GM19468 (cell line): Measurements from ENCODE around the gene DDX51.

ENCODE experiments used
- ATAC-seq: cut with Tn5 transposase; IDR thresholded peaks from one replicate; pipeline ENCODE4 v1.9.1; 2021; ENCODE audit warnings: mild to moderate bottlenecking, moderate library complexity, moderate number of reproducible peaks; ENCODE audit not compliant: unreplicated experiment; ENCODE audit errors: extremely low read depth

DDX51 gene

DNA sequence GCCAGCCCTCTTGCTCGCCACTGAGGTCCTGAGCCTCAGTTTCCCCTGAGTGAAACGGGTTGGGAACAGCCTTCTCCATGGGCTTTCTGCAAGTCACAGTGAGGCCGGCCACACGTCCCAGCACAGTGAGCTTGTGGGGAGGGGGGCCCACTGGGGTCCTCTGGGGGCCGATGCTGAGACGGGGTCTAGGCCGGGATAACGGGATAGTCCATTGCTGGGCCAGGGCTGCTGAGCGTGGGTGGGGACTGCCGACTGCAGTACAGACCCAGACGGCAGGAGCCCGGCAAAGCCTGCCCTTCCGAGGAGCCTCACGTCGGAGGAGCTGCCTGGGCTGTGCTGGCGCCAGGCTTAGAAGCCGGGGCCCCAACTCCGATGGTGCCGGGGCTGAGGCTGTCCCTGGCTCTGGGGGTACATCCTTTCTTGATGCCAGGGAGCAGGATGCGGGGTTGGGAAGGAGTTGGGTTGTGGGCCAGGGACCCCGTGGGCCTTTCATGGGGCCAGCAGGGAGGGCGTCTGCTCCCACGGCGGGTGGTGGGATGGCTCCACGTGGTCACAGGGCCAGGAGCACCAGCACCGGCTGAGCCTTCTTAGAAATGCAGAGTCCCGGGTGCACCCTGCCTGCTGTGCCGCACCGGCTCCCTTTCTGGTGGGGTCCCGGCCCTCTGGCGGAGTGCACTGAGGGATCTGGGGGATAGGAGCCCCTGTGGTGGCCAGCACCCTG lies 24.4 kb upstream of the DDX51 start:
- no peak for ATAC-seq

DNA sequence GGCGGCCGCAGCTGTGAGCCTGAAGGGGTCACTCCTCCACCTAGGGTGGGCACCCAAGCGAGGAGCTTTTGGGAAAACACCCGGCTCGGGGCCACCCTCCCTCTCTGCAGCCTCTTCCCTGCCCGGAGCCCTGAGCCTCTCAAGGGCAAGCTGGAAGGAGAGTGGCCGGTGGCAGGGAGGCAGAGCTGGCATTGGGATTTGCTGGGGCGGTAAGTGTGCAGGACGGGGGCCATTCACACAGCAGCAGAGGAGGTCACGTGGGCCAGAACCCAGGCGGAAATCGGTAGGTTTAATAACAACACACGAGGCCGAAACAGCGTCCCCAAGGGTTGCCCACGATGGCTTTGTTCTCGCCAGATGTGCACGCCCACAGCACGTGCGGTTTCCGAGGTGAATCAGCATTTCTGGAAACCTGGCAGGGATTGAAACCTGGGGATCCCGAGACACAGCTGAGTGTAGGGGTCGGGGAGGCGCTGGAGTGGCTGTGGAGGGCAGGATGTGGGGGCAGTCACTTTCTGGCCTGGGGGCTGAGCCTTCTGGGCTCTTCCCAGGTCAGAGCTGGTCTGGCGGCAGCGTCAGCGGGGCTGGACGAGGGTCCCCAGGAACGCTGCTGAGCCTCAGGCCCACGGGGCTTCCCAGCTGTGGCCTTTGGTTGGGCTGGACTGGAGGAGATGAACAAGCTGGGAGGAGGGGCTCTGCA lies 23.6 kb upstream of the DDX51 start:
- no peak for ATAC-seq

DNA sequence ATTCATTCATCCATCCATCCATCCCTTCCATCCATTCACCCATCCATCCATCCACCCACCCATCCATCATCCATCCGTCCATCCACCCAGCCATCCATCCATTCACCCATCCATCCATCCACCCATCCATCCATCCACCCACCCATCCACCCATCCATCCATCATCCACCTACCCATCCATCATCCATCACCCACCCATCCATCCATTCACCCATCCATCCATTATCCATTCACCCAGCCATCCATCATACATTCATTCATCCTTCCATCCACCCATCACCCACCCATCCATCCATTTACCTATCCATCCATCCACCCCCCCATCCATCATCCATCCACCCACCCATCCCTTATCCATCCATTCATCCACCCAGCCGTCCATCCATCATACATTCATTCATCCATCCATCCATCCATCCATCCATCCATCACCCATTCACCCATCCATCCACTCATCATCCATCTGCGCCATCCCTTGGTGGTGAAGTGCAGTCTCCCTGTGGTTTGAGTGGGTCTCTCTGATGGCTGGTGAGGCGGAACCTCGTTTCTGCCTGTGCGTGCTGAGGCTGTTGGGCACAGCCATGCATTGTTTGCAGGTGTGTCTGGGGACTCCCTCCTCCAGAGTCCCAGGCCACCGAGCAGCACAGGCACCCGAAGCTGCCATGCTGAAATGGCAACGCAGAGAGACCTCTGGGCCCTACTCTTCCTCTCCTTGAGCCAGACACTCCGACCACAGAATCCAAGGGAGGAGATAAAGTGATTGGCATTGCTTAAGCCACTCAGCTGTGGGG lies 22.9 kb upstream of the DDX51 start:
- no peak for ATAC-seq

DNA sequence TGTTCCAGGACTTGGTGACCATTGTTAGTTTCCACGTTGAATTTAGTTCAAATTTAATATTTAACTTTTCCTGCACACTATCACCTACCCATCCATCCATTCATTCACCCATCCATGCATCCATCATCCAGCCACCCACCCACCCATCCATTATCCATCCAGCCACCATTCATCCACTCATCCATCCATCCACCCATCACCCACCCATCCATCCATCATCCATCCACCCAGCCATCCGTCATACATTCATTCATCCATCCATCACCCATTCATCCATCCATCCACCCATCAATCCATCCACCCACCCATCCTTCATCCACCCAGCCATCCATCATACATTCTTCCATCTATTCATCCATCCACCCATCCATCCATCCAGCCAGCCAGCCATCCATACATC lies 22.0 kb upstream of the DDX51 start:
- ATAC-seq, result no peak

DNA sequence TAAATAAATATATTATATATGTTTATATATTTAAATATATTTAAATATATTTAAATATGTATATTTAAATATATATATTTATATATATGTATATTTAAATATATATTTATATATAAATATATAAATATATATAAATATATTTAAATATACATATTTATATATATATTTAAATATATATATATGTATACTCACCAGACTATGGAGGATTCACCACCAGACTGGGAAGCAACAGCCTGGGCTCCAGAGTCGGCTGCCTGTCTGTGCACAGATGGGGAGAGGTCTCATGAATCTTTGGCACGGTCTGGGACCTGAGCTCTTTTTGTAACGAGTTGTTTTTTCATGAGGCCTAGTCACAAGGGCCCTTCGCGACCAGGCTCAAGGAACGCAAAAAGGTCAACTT lies 21.5 kb upstream of the DDX51 start:
- ATAC-seq, result no peak

DNA sequence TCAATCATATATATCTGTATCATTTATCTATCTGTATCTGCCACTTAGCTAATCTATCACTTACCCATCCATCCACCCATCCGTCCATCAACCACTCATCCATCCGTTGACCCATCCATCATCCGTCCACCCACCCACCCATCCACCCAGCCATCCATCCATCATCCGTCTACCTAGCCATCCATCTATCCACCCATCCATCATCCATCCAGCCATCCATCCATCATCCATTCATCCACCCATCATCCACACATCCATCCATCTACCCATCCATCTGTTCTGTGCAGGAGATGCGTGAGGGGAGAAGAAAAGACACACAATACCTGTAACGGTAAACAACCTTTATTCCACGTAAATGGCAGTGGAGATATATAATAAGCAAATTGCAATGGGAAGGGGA lies 20.3 kb upstream of the DDX51 start:
- ATAC-seq, result no peak

DNA sequence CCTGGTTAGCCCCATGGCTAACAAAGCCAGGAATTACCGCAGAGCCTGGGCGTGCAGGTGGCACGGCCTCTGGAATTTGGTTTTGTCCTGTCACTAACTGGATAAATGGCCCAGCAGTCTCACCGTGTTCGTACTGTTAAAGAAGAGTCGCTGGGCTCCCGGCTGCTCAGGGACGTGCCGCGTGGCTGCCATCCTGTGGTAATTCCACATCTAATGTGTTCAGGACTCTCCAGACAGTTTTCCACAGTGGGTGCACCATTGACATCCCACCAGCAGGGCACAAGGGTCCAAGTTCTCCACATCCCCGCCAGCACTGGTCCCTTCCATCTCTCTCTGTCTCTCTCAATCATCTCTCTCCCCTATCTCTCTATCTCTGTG lies 19.8 kb upstream of the DDX51 start:
- ATAC-seq, result no peak

DNA sequence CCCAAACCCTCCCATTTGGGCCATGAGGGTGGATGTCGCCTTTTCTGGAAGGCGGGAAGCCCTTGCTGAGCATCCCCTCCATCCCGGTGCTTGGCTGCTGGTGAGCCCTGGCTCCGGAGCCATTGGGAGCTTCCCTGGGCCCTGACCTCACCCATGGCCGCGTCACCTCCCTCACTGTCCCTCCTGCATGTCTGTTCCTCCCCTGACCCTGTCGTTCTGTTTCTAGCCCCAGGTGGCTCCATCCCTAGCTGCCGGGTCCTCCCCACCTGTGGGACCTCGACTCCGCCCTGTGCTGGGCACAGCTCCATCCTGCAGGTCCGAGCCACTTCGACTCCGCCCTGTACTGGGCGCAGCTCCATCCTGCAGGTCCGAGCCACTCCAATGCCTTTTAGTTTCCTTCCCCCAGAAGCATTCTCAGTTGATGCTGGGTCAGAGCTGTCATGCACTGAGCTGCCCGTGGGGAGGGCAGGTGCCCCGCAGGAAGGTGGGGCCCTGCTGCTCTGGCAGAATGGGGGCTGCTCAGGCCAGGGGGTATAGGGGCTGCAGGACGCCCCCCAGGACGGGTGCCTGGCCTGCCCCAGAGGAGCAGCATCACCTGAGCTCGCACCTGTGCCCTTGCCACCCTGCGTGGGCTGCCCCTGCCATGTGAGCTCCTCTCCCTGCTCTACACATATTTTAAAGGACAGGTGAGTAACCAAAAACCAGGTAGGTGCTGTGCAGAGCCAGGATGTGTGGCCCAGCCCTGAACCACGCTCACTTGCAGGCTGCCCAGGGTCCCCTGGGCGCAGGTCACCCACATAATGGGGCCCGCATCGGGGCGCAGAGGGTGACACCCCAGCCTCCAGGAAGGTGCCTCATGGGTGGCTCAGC lies 19.2 kb upstream of the DDX51 start:
- ATAC-seq, result no peak

DNA sequence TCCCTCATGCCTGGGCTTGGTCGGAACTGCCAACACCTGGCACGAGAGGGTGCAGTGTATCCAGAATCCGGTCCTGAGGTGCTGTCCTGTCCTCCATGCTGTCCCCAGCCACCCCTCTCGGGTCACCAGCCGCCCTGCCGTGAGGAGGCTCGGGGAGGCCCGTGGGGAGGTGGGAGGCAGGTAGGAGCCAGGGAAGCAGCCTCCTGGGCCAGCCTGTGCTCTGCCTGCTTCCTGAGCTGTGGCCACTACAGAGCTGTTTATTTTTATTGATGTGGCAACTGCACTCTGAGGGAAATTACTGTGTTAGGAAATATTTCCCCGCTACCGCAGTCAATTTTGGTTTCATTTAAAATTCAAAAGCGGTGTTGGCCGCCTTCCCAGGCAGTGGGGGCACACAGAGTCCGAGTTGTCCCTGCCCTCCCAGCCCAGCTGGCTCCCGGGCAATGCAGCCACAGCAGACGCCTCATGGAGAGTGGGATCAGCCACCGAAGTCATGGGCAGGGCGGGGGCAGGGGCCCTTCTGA lies 18.5 kb upstream of the DDX51 start:
- no peak for ATAC-seq

DNA sequence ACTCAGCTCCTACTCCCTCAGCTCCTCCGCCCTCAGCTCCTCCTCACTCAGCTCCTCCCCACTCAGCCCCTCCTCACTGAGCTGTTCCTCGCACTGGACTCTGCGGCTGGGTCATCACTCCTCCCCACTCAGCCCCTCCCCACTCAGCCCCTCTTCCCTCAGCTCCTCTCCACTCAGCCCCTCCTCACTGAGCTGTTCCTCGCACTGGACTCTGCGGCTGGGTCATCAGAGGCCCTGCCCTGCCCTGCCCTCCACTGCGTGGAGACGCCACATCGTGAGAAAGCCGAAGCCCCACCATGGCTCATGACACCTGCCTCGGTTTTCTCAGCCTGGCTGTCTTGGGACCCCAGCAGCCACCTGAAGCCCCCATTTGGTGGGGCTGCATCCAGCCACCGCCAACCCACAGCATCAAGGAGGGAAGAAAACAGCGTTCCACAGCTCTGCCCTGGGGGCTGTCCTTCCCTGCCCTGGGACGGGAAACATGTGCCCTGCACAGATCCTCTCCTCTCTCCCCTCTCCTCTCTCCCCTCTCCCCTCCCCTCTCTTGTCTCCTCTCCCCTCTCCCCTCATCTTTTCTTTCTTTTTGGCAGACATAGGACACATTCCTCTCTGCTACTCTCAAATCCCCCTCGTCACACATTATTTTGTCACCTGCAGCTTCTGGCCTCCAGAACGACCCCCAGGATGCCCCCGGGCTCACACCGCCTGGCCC lies 17.8 kb upstream of the DDX51 start:
- ATAC-seq, result no peak

DNA sequence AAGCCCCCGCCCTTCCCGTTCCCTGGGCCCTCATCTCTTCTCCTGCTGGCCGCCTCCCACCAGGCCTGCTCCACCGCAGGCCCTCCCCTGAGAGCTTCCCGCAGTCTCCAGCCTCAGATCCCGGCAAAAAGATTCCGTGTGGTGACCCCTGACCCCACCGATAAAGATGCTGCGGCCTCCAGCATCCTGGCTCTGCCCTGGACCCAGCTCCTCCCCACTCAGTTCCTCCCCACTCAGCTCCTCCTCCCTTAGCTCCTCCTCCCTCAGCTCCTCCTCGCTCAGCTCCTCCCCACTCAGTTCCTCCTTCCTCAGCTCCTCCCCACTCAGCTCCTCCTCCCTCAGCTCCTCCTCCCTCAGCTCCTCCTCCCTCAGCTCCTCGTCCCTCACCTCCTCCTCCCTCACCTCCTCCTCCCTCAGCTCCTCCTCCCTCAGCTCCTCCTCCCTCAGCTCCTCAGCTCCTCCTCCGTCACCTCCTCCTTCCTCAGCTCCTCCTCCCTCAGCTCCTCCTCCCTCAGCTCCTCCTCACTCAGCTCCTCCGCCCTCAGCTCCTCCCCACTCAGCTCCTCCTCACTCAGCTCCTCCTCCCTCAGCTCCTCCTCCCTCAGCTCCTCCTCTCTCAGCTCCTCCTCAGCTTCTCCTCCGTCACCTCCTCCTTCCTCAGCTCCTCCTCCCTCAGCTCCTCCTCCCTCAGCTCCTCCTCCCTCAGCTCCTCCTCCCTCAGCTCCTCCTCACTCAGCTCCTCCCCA lies 17.1 kb upstream of the DDX51 start:
- ATAC-seq, result no peak

DNA sequence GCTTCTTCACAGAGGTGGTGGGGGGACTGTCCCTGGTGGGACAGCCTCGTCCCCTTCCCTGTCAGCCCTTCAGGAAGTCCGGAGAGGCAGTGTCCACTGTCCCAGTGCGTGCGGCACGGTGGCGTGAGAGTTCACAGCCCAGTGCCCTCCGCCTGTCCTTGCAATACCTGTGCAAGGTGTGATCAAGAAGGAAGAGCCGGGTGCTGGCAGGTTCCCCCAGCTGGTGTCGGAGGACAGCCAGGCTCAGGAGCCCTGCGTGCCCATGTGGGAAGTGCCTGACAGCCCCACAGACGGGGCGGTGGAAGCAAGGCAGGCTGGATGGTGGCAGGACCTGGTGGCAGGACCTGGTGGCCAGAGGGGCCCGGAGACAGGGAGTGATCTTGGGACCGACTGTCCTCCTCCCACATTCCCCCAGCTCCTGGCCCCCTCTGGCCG lies 16.5 kb upstream of the DDX51 start:
- ATAC-seq, result no peak

DNA sequence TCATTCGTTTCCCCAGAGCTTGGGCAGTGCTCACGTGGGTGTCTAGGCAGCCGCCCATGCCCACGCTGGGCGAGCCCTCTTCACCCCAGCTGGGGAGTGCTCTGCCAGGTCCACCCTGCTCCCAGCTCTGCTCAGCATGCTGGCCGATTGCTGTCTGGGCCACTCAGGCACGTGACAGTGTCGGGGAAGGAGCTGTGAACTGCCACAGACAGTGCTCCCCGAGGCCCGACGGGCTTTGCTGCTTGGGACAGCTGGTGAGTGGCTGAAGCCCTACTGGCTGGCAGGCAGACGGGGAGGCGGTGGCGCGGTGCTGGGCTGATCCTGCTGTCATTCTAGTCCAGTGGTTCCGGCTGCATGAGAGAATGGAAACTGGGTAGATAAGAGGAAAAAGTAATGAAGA lies 15.9 kb upstream of the DDX51 start:
- no peak for ATAC-seq

DNA sequence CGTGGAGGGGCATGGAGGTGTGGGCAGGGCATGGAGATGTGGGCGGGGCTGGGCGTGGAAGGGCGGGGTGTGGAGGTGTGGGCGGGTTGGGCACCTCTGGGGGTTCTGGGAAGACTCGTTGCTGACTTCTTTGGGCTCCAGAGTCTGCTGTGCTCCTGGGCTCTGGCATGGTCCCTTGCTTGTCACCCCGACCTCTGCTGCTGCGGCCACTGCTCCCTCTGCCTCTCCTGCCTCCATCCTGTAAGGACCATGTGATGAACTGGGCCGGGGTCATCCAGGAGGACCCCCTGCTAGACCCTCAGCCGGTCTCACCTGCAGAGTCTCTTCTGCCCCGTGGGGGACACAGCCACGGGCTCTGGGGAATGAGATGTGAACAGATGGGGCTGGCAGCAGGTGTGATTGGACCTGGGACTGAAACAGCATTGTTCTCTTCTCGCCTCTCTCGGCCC lies 15.5 kb upstream of the DDX51 start:
- no peak for ATAC-seq

DNA sequence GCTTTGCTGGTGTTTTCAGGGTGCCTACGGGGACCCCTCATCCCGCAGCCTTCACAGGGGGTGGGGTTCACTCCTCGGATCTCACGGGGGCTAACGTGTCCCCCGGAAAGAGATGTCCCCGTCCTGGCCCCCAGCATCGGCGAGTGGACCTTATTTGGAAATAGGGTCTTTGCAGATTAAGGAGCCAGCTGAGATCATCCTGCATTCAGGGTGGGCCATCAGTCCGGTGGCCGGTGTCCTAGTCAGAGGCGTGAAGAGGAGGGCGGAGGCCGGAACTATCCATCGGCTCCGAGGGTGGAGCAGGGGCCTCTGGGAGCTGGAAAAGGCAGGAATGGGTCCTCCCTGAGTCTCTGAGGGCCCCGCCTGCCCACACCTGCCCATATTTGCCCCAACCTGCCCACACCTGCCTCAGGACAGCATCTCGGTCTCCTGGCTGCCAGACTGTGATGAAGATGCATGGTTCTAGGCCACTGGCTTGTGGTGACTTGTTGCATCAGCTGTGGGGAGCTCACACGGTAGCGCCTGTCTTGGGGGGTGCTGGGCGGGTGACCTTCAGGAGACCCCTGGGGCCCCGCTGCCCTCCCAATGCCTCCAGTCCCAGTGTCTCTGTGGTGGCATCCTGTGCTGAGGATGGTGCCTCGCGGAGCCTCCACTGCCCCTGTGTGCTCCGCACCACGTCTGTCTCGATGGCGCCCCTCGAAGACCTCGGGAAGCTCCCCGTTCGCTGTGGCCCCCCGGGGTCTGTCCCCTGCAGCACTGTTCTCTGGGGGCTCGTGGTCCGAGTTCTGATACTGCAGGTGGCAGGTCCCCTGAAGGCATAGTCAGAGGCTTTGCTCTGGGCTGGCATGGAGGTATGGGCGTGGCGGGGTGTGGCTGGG lies 14.8 kb upstream of the DDX51 start:
- no peak for ATAC-seq

DNA sequence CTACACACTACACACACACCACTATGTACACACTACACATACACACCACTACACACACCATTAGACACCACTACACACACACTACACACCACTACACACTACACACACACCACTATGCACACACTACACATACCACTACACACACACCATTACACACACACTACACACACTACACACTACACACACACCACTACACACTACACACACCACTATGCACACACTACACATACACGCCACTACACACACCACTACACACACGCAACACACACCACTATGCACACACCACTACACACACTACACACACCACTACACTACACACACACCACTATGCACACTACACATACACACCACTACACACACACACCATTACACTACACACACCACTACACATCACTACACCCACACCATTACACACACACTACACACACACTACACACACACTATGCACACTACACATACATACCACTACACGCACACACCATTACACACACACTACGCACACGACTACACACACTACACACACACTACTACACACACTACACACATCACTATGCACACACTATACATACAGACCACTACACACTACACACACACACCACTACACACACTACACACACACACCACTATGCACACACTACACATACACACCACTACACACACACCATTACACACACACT lies 13.8 kb upstream of the DDX51 start:
- ATAC-seq, result no peak
